H1 (cell line): ENCODE results near the gene TIAM2. TPM values are rescaled to one million over a fixed set of nuclear protein-coding genes. Genes with fewer than 3 reads are reported as not detected.

Source experiments
- CTCF ChIA-PET: fragments of 300-600 bp; sonication (Branson Sonifier 250); formaldehyde crosslinking; loops from one replicate; lab custom pipeline; 2021; ENCODE audit not compliant: partially characterized antibody; lab: Charles Lee
- POLR2A ChIA-PET: fragments of 300-600 bp; sonication (Branson Sonifier 250); formaldehyde crosslinking; loops from one replicate; lab custom pipeline; 2021; ENCODE audit warnings: inconsistent platforms; ENCODE audit not compliant: partially characterized antibody; lab: Charles Lee
- DNase-seq, 2 experiments: peaks; one replicate each; pipeline versions ENCODE4 v3.0.0 to v3.0.0-alpha.2; 2010 to 2022; ENCODE audit warnings: low spot score in 2 of 2, low read depth in 1 of 2, mixed read lengths in 1 of 2
- FAIRE-seq: peaks from 2 replicates; lab custom pipeline; 2011; peaks lifted over from hg19 to GRCh38; lab: Jason Lieb, UNC
- H2AFZ ChIP-seq: 2 replicates; pipeline ENCODE4 v1.8.1; 2012; ENCODE audit warnings: low read length, inconsistent platforms
- H2AK5ac ChIP-seq: 2 replicates; pipeline ENCODE4 v1.6.1; 2013; ENCODE audit warnings: low read depth, low read length
- H2BK120ac ChIP-seq: replicated peaks from 2 replicates; pipeline ENCODE3; 2013; ENCODE audit warnings: low read depth, low read length, inconsistent platforms
- H2BK12ac ChIP-seq: 2 replicates; pipeline ENCODE4 v1.6.1; 2013; ENCODE audit warnings: low read depth, low read length
- H2BK15ac ChIP-seq: 2 replicates; pipeline ENCODE4 v1.6.1; 2013; ENCODE audit warnings: low read length
- H2BK20ac ChIP-seq: 2 replicates; pipeline ENCODE4 v1.6.1; 2013; ENCODE audit warnings: low read length
- H2BK5ac ChIP-seq: 2 replicates; pipeline ENCODE4 v1.6.1; 2013; ENCODE audit warnings: low read depth, low read length
- H3K14ac ChIP-seq: 2 replicates; pipeline ENCODE4 v1.6.1; 2013; ENCODE audit warnings: inconsistent platforms; ENCODE audit not compliant: insufficient read length
- H3K18ac ChIP-seq: 2 replicates; pipeline ENCODE4 v1.6.1; 2013; ENCODE audit warnings: low read length; ENCODE audit errors: extremely low read depth
- H3K23ac ChIP-seq: 2 replicates; pipeline ENCODE4 v1.6.1; 2013; ENCODE audit warnings: inconsistent platforms; ENCODE audit not compliant: insufficient read length
- H3K23me2 ChIP-seq: 2 replicates; pipeline ENCODE4 v1.6.1; 2013; ENCODE audit warnings: low read depth, low read length
- H3K27ac ChIP-seq: 2 replicates; pipeline ENCODE4 v1.6.1; 2011; ENCODE audit warnings: low read depth, low read length, inconsistent platforms
- H3K27me3 ChIP-seq, 4 experiments: replicated peaks in 1 of 4; 1 replicate in 1 of 4; 2 replicates in 3 of 4; pipeline versions ENCODE4 v1.6.1 to v1.8.1; 2011 to 2013; ENCODE audit warnings: low read length in 3 of 4, mild to moderate bottlenecking in 3 of 4, inconsistent platforms in 2 of 4, mixed read lengths in 2 of 4, moderate library complexity in 1 of 4; ENCODE audit not compliant: control insufficient read depth in 3 of 4, insufficient read depth in 3 of 4; ENCODE audit errors: extremely low read depth in 1 of 4
- H3K36me3 ChIP-seq, 4 experiments: 2 replicates each; pipeline versions ENCODE4 v1.6.1 to v1.8.1; 2011 to 2013; ENCODE audit warnings: mild to moderate bottlenecking in 4 of 4, low read length in 3 of 4, moderate library complexity in 2 of 4, control low read depth in 1 of 4, inconsistent platforms in 1 of 4; ENCODE audit not compliant: insufficient read depth in 4 of 4, control insufficient read depth in 2 of 4
- H3K4ac ChIP-seq: replicated peaks from 2 replicates; pipeline ENCODE3; 2013; ENCODE audit warnings: low read length, low read depth, mixed read lengths, inconsistent platforms; ENCODE audit not compliant: insufficient read length
- H3K4me1 ChIP-seq, 4 experiments: replicated peaks in 1 of 4; 1 replicate in 1 of 4; 2 replicates in 3 of 4; pipeline versions ENCODE4 v1.6.1 to v1.8.1; 2011 to 2013; ENCODE audit warnings: low read length in 3 of 4, inconsistent platforms in 2 of 4, mixed read lengths in 1 of 4; ENCODE audit not compliant: insufficient read depth in 4 of 4, control insufficient read depth in 3 of 4
- H3K4me2 ChIP-seq, 2 experiments: 2 replicates each; pipeline versions ENCODE4 v1.6.1 to v1.8.1; 2011 to 2013; ENCODE audit warnings: low read depth in 2 of 2, low read length in 2 of 2, control low read depth in 1 of 2, inconsistent platforms in 1 of 2, mild to moderate bottlenecking in 1 of 2; ENCODE audit not compliant: insufficient read depth in 1 of 2
- H3K4me3 ChIP-seq, 4 experiments: fragments of 200-600, 300-600 bp in 1 of 4; sonication (generic), shearing (Covaris generic), sonication (Bioruptor Twin) in 1 of 4; 2 replicates each; pipeline versions ENCODE4 v1.5.1 to v1.8.1; 2011 to 2016; ENCODE audit warnings: low read length in 4 of 4, low read depth in 3 of 4, control low read depth in 2 of 4, inconsistent platforms in 2 of 4, mild to moderate bottlenecking in 2 of 4, mixed read lengths in 1 of 4, moderate library complexity in 1 of 4; ENCODE audit not compliant: insufficient read depth in 2 of 4; ENCODE audit errors: extremely low read depth in 1 of 4
- H3K56ac ChIP-seq: replicated peaks from 2 replicates; pipeline ENCODE3; 2013; ENCODE audit warnings: low read depth, mild to moderate bottlenecking, mixed read lengths, low read length, inconsistent platforms; ENCODE audit not compliant: insufficient read length
- H3K79me1 ChIP-seq: 2 replicates; pipeline ENCODE4 v1.6.1; 2013; ENCODE audit warnings: low read depth, low read length, control low read depth
- H3K79me2 ChIP-seq, 2 experiments: 2 replicates each; pipeline versions ENCODE4 v1.6.1 to v1.8.1; 2012 to 2013; ENCODE audit warnings: low read length in 2 of 2, mild to moderate bottlenecking in 2 of 2, inconsistent platforms in 1 of 2; ENCODE audit not compliant: insufficient read depth in 2 of 2, control insufficient read depth in 1 of 2
- H3K9ac ChIP-seq, 4 experiments: replicated peaks in 1 of 4; 1 replicate in 1 of 4; 2 replicates in 3 of 4; pipeline versions ENCODE4 v1.6.1 to v1.8.1; 2011 to 2013; ENCODE audit warnings: low read depth in 3 of 4, low read length in 3 of 4, control low read depth in 2 of 4, mild to moderate bottlenecking in 2 of 4, moderate library complexity in 2 of 4, inconsistent platforms in 1 of 4; ENCODE audit errors: extremely low read depth in 1 of 4
- H3K9me3 ChIP-seq, 2 experiments: 2 replicates each; pipeline versions ENCODE4 v1.6.1 to v1.8.1; 2012 to 2013; ENCODE audit warnings: mild to moderate bottlenecking in 2 of 2, moderate library complexity in 2 of 2, control low read depth in 1 of 2, inconsistent platforms in 1 of 2, low read depth in 1 of 2, low read length in 1 of 2, mixed read lengths in 1 of 2; ENCODE audit not compliant: insufficient read depth in 2 of 2
- H4K20me1 ChIP-seq, 2 experiments: replicated peaks in 1 of 2; 2 replicates each; pipeline versions ENCODE3 to v1.8.1; 2011 to 2013; ENCODE audit warnings: inconsistent platforms in 2 of 2, low read length in 2 of 2, mild to moderate bottlenecking in 1 of 2; ENCODE audit not compliant: insufficient read depth in 2 of 2, control insufficient read depth in 1 of 2
- H4K5ac ChIP-seq: 2 replicates; pipeline ENCODE4 v1.6.1; 2013; ENCODE audit warnings: low read length, low read depth, mixed read lengths, inconsistent platforms; ENCODE audit not compliant: insufficient read length
- H4K8ac ChIP-seq: 2 replicates; pipeline ENCODE4 v1.8.0; 2013; ENCODE audit warnings: mild to moderate bottlenecking, moderate library complexity, low read length, inconsistent platforms; ENCODE audit not compliant: insufficient read depth; ENCODE audit errors: extremely low read depth
- H4K91ac ChIP-seq: replicated peaks from 2 replicates; pipeline ENCODE3; 2013; ENCODE audit warnings: low read length, mixed read lengths, inconsistent platforms; ENCODE audit not compliant: insufficient read length
- BCL11A ChIP-seq, 2 experiments: IDR thresholded peaks; one replicate each; pipeline ENCODE4 v1.6.1; 2011; ENCODE audit warnings: low read depth in 2 of 2, low read length in 2 of 2, mild to moderate bottlenecking in 2 of 2
- CBX5 ChIP-seq: fragments of 300-800, 300-1000 bp; sonication (generic); IDR thresholded peaks from 2 replicates; pipeline ENCODE4 v1.7.1; 2016; ENCODE audit warnings: antibody characterized with exemption, low read length, low read depth
- E2F6 ChIP-seq: IDR thresholded peaks from 2 replicates; pipeline ENCODE4 v1.6.1; 2012; ENCODE audit warnings: inconsistent platforms
- EP300 ChIP-seq, 2 experiments: IDR thresholded peaks; 1 replicate in 1 of 2; 2 replicates in 1 of 2; pipeline ENCODE4 v1.6.1; 2011 to 2012; ENCODE audit warnings: low read depth in 2 of 2, low read length in 2 of 2, mild to moderate bottlenecking in 2 of 2, borderline replicate concordance in 1 of 2, inconsistent platforms in 1 of 2, moderate library complexity in 1 of 2
- EZH2 ChIP-seq: fragments of 200-600 bp; sonication (generic); IDR thresholded peaks from 2 replicates; pipeline ENCODE4 v1.7.1; 2012; ENCODE audit warnings: low read depth, mild to moderate bottlenecking, moderate library complexity, low read length, inconsistent platforms; ENCODE audit not compliant: severe bottlenecking
- POLR2A ChIP-seq, 2 experiments: IDR thresholded peaks; 1 replicate in 1 of 2; 2 replicates in 1 of 2; pipeline ENCODE4 v1.6.1; 2011; ENCODE audit warnings: low read depth in 2 of 2, low read length in 2 of 2, mild to moderate bottlenecking in 2 of 2; ENCODE audit errors: control extremely low read depth in 1 of 2
- RAD21 ChIP-seq, 2 experiments: IDR thresholded peaks in 1 of 2; conservative IDR thresholded peaks in 1 of 2; 2 replicates each; pipeline ENCODE4 v1.6.1; 2011; ENCODE audit warnings: low read depth in 2 of 2, low read length in 2 of 2, improper control_type of control experiment in 1 of 2, inconsistent platforms in 1 of 2, mild to moderate bottlenecking in 1 of 2, moderate library complexity in 1 of 2
- SIN3A ChIP-seq, 2 experiments: IDR thresholded peaks in 1 of 2; conservative IDR thresholded peaks in 1 of 2; 2 replicates each; pipeline ENCODE4 v1.6.1; 2011 to 2012; ENCODE audit warnings: low read length in 2 of 2, improper control_type of control experiment in 1 of 2, low read depth in 1 of 2, mild to moderate bottlenecking in 1 of 2
- SP1 ChIP-seq: IDR thresholded peaks from 2 replicates; pipeline ENCODE4 v1.6.1; 2011; ENCODE audit warnings: low read depth, low read length
- TAF7 ChIP-seq: optimal IDR thresholded peaks from 2 replicates; pipeline ENCODE3; 2011; ENCODE audit warnings: low read depth, mild to moderate bottlenecking, inconsistent platforms, low read length, moderate library complexity, borderline replicate concordance
- TEAD4 ChIP-seq: IDR thresholded peaks from 2 replicates; pipeline ENCODE4 v1.6.1; 2012; ENCODE audit warnings: low read depth, low read length, inconsistent platforms, mixed read lengths
- whole genome bisulfite sequencing, 2 experiments: shearing (Covaris generic) in 1 of 2; methylation state at CpG; one replicate each; pipeline versions ENCODE4 v1.1.6 to v1.1.7; 2013 to 2015; ENCODE audit warnings: low lambda C conversion rate in 2 of 2, mixed read lengths in 2 of 2, inconsistent platforms in 1 of 2, low coverage in 1 of 2, missing lambda C conversion rate in 1 of 2; ENCODE audit not compliant: insufficient replicate concordance in 2 of 2, insufficient coverage in 1 of 2, insufficient read length in 1 of 2; ENCODE audit errors: extremely low coverage in 1 of 2, missing lambda C conversion rate in 1 of 2; 5-methylcytosine and 5-hydroxymethylcytosine counted together
- polyA plus RNA-seq, 7 experiments: library from polyadenylated mRNA; depleted of rRNA in 3 of 7; stranded (reverse) in 5 of 7; unstranded in 2 of 7; fragments of >200 nt in 5 of 7; fragments of 200-250 nt in 2 of 7; gene quantifications; 1 replicate in 5 of 7; 2 replicates in 1 of 7; 4 replicates in 1 of 7; pipeline versions ENCODE4 v1.2.1 to v1.2.3, GENCODE V29; 2011 to 2013; ENCODE audit warnings: missing spikeins in 2 of 7, mixed read lengths in 2 of 7
- total RNA-seq: library from RNA; stranded (reverse); fragmentation: NEBNext Ultra II Directional; extraction: Animal tissue kit (Norgen Biotek cat#: 25700); gene quantifications from 2 replicates; pipeline ENCODE4 v1.2.1, GENCODE V29; 2021

Gene TIAM2
- total and polyA plus RNA-seq, 2 of the 8 experiments (the other 6 are each of a cell fraction or from before 2014, with no cell fraction given), result 7.4 to 23.9 TPM

DNA sequence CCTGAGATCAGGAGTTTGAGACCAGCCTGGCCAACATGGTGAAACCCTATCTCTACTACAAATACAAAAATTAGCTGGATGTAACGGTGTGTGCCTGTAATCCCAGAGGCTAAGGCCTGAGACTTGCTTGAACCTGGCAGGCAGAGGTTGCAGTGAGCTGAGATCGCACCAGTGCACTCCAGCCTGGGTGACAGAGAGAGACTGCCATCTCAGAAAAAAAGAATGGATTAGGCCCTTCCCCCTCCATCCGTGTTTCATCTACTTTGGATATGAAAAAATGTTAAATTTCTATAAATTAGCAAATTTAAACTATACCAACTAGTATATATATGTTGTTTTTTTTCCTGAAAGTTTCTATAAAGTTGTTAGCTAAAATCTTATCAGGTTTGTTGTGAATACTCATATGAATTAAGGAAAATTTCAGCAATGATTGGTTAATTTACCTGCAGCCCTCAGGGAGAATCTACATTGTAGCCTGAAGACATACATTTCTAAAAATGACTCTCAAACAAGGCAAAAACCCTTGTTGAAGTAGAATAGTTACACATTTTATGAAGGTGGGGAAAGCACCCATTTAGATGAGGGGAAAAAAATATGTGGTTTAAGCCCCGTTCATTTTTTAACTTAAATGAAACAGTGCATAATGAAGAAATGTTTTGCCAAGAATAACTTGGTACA, 120.9 kb downstream of the TIAM2 start:
- Histone ChIP-seq H2BK12ac (0 out of 2 replicates have a peak overlapping the region, but pooled peaks have one; percentile 35), H2BK20ac (no peak overlapping the region), H3K36me3 (no peaks in the 10 kb centered on the region), H2BK5ac (no peak overlapping the region; the same call in 1 of the 2 replicates), H2AK5ac (no peak overlapping the region), H2BK120ac (no peak overlapping the region), H3K23me2 (no peaks in the 10 kb centered on the region), H4K91ac (no peak overlapping the region), H2BK15ac (no peak overlapping the region), H3K4me2 (no peak overlapping the region), H3K18ac (no peak overlapping the region), H3K23ac (no peak overlapping the region), H4K8ac (no peak overlapping the region; the same call in 1 of the 2 replicates), H3K4me3 (no peak overlapping the region), H3K9ac (no peak overlapping the region), H4K20me1 (no peaks in the 10 kb centered on the region), H3K79me2 (no peaks in the 10 kb centered on the region), H3K56ac (no peak overlapping the region), H3K14ac (no peak overlapping the region), H3K9me3 (no peaks in the 10 kb centered on the region), H2AFZ (no peak overlapping the region), H3K4ac (no peak overlapping the region), H3K27ac (no peak overlapping the region), H3K79me1 (no peaks in the 10 kb centered on the region; the same call in 1 of the 2 replicates), H3K27me3 (no peaks in the 10 kb centered on the region), H3K4me1 (peaks cover 5 to 24% (median 13%) of the 10 kb centered on the region in 4 experiments; a peak in 5 of 7 replicates), H4K5ac (no peak overlapping the region)
- ChIA-PET CTCF (interaction anchor here (0.6 to 1.8 kb wide), 5 partner anchors 36 to 1429 kb away, joined by 3 to 5 read pairs (median 3); no protein-coding TSS in a partner anchor), POLR2A (no interaction called here)
- 73% methylated on average over 4 of the region's 4 CpGs; no CpG with 5 or more reads in 1 of the 2 experiments for WGBS, 2 experiments
- DNase-seq (no peak), FAIRE-seq (no peak)
- TF ChIP-seq E2F6, result no peak
- no peak for TF ChIP-seq TEAD4
- no peak for TF ChIP-seq SP1
- TF ChIP-seq RAD21 (IDR thresholded peaks at IDR 0.05 in 1 of 2, conservative IDR thresholded peaks at IDR 0.05 in 1 of 2; ENCODE audit: low read depth in 2 of 2, low read length in 2 of 2), result no peak
- TF ChIP-seq BCL11A (IDR thresholded peaks at IDR 0.05; ENCODE audit: low read depth in 2 of 2, low read length in 2 of 2), result no peak
- no peak for TF ChIP-seq EZH2
- TF ChIP-seq CBX5, result no peak
- TF ChIP-seq SIN3A (conservative IDR thresholded peaks at IDR 0.05 in 1 of 2, IDR thresholded peaks at IDR 0.05 in 1 of 2; ENCODE audit: low read depth in 1 of 2, low read length in 2 of 2), result no peak
- TF ChIP-seq POLR2A (IDR thresholded peaks at IDR 0.05; ENCODE audit: control extremely low read depth in 1 of 2, low read depth in 2 of 2, low read length in 2 of 2), result no peak
- no peak for TF ChIP-seq EP300 (IDR thresholded peaks at IDR 0.05; ENCODE audit: borderline replicate concordance in 1 of 2, low read depth in 2 of 2, low read length in 2 of 2)
- no peak for TF ChIP-seq TAF7
